Endothelial cell (in vitro differentiated cells): ENCODE results near the gene TKTL1. TPM values are rescaled to one million over a fixed set of nuclear protein-coding genes. Genes with fewer than 3 reads are reported as not detected.

Experiments used
- DNase-seq: peaks from one replicate; pipeline ENCODE4 v3.0.0; 2021; ENCODE audit warnings: low spot score
- H3K27ac Mint-ChIP-seq: one replicate; pipeline ENCODE4 v1.8.0; 2021; ENCODE audit warnings: mixed read lengths, inconsistent platforms; ENCODE audit not compliant: unreplicated experiment
- H3K27me3 Mint-ChIP-seq: one replicate; pipeline ENCODE4 v1.8.0; 2021; ENCODE audit warnings: mild to moderate bottlenecking, moderate library complexity, mixed read lengths, inconsistent platforms; ENCODE audit not compliant: unreplicated experiment
- H3K36me3 Mint-ChIP-seq: one replicate; pipeline ENCODE4 v1.8.0; 2021; ENCODE audit warnings: mild to moderate bottlenecking, low read depth, mixed read lengths, inconsistent platforms; ENCODE audit not compliant: unreplicated experiment
- H3K4me1 Mint-ChIP-seq: one replicate; pipeline ENCODE4 v1.8.0; 2021; ENCODE audit warnings: mild to moderate bottlenecking, mixed read lengths, inconsistent platforms; ENCODE audit not compliant: unreplicated experiment
- H3K4me3 Mint-ChIP-seq: one replicate; pipeline ENCODE4 v1.8.0; 2021; ENCODE audit warnings: mild to moderate bottlenecking, mixed read lengths, inconsistent platforms; ENCODE audit not compliant: unreplicated experiment
- H3K9me3 Mint-ChIP-seq: one replicate; pipeline ENCODE4 v1.8.0; 2021; ENCODE audit warnings: mixed read lengths, inconsistent platforms; ENCODE audit not compliant: unreplicated experiment
- CTCF ChIP-seq: fragments of 200-600 bp; sonication (generic); IDR thresholded peaks from one replicate; pipeline ENCODE4 v1.5.0; 2021; ENCODE audit warnings: antibody characterized with exemption; ENCODE audit not compliant: unreplicated experiment
- total RNA-seq: library from RNA; stranded (reverse); fragmentation: NEBNext Ultra II Directional; extraction: Animal tissue kit (Norgen Biotek cat#: 25700); gene quantifications from one replicate; pipeline ENCODE4 v1.2.1, GENCODE V29; 2021; ENCODE audit not compliant: unreplicated experiment

Gene TKTL1
- total RNA-seq, 1 donor from 2014 or later = 7.1 TPM

GRCh38 chrX:154350429-154351182 is 55.0 kb downstream of the TKTL1 start:
- peaks cover 4% of the 10 kb centered on the region for H3K4me1 Mint-ChIP-seq
- no peak for DNase-seq
- H3K27me3 Mint-ChIP-seq = peaks cover 3% of the 10 kb centered on the region
- no peaks in the 10 kb centered on the region for H3K9me3 Mint-ChIP-seq
- H3K27ac Mint-ChIP-seq = no peak overlapping the region
- no peak overlapping the region for H3K4me3 Mint-ChIP-seq
- no peak for TF ChIP-seq CTCF
- H3K36me3 Mint-ChIP-seq = no peaks in the 10 kb centered on the region

- Mint-ChIP-seq H3K4me1 (peaks cover 4% of the 10 kb centered on the region), H3K4me3 (no peak overlapping the region), H3K9me3 (no peaks in the 10 kb centered on the region), H3K36me3 (no peaks in the 10 kb centered on the region), H3K27me3 (peaks cover 3% of the 10 kb centered on the region), H3K27ac (no peak overlapping the region)
- DNase-seq = no peak
- no peak for TF ChIP-seq CTCF
Measured at GRCh38 chrX:154351183-154352011, 55.8 kb downstream of the TKTL1 start.

GRCh38 chrX:154352012-154352401 is 56.4 kb downstream of the TKTL1 start:
- Mint-ChIP-seq H3K4me1 (peaks cover 4% of the 10 kb centered on the region), H3K9me3 (no peaks in the 10 kb centered on the region), H3K4me3 (no peak overlapping the region), H3K27ac (no peak overlapping the region), H3K36me3 (no peaks in the 10 kb centered on the region), H3K27me3 (peaks cover 3% of the 10 kb centered on the region)
- no peak for TF ChIP-seq CTCF
- no peak for DNase-seq

- DNase-seq = no peak
- Mint-ChIP-seq H3K4me1 (no peaks in the 10 kb centered on the region), H3K4me3 (no peak overlapping the region), H3K27ac (no peak overlapping the region), H3K36me3 (no peaks in the 10 kb centered on the region), H3K27me3 (peaks cover 2% of the 10 kb centered on the region), H3K9me3 (no peaks in the 10 kb centered on the region)
- no peak for TF ChIP-seq CTCF
Measured at GRCh38 chrX:154352466-154352865, 56.9 kb downstream of the TKTL1 start.
